HG03025 (cell line): ENCODE results near the gene SHH.

Experiments
- ATAC-seq: cut with Tn5 transposase; IDR thresholded peaks from one replicate; pipeline ENCODE4 v1.9.1; 2021; ENCODE audit warnings: mild to moderate bottlenecking, moderate library complexity; ENCODE audit not compliant: unreplicated experiment, low FRiP score

The SHH gene

GRCh38 chr7:155795401-155795800, 16.9 kb downstream of the SHH start:
- no peak for ATAC-seq

DNA sequence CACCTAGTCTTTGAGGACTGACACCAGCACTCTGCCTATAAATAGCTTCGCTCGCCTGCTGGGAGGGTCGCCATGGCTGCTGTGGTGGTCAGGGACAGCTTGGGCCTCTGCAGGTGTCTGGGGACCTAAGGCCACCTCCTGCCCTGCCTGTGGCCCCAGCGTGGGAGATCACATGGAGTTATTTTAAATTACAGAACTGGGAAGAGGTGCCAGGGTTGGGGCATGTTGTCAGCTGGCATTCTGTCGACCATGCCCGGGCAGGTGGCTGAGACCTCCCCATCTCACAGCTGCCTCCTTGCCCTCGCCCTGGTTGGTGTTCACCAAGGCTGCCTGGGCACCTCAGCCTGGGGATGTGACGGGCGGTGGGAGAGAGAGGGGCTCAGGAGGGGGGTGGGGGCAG, 18.1 kb downstream of the SHH start:
- no peak for ATAC-seq

DNA sequence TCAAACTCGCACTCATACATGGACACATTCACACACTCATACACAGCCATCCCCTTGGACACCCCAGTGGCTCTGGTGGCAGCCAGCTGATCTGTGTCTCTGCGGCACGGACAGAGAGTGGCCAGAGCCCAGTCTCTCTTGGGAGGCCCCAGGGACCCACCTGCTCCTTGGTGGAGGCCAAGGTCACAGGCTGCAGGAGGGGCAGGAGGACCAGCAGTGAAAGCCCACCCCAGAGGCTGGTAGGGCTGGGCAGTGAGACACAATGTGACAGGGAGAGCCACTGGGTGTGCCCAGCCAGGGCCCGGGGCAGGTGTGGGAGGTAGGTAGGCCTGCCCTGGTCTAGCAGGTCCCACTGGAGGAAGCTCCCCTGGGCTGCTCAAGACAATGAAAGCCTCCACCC, 18.5 kb downstream of the SHH start:
- no peak for ATAC-seq

GRCh38 chr7:155792999-155793560, 19.2 kb downstream of the SHH start:
- no peak for ATAC-seq

GRCh38 chr7:155792315-155792960, 19.8 kb downstream of the SHH start:
- ATAC-seq, result no peak

DNA sequence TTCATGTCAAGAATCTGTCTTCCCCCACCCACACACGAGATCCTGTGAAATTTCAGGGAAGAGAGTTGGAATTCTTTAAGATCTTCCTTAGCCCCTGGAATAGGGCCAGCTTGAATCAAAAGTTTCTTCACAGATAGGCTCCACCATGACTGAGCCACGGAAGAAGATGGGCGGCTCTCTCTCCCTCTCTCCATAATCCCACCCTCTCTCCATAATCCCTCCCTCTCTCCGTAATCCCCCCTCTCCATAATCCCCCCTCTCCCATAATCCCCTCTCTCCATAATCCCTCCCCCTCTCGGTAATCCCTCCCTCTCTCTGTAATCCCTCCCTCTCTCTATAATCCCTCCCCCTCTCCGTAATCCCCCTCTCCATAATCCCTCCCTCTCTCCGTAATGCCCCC, 20.4 kb downstream of the SHH start:
- no peak for ATAC-seq

GRCh38 chr7:155791214-155791737, 21.0 kb downstream of the SHH start:
- ATAC-seq, result no peak

GRCh38 chr7:155790666-155791065, 21.6 kb downstream of the SHH start:
- ATAC-seq, result no peak

GRCh38 chr7:155789001-155789725, 23.1 kb downstream of the SHH start:
- ATAC-seq, result no peak

DNA sequence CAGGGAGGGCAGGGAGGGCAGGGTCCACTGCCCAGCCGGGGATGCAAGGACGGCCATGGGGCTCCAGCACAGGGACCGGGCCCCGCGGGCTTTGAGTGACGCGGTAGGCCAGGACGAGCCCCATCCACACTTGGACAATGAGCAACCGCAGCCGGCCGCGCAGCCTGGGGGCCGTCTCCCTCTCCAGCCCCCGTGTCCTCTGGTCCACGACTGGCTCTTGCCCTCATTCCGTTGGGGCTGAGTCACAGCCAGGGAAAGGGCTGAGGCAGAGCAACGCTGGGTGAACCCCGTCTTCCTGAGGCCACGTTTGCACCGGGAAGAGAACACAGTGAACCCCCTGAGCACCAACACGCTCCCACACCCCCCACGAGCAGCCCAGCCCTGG, 23.7 kb downstream of the SHH start:
- ATAC-seq, result no peak

- ATAC-seq, result no peak
These were observed 25.0 kb downstream of the SHH start for GRCh38 chr7:155787171-155787851.

- ATAC-seq, result no peak
These were observed 25.8 kb downstream of the SHH start for GRCh38 chr7:155786491-155786890.

- ATAC-seq, result no peak
These were observed 26.7 kb downstream of the SHH start for GRCh38 chr7:155785536-155785935.

DNA sequence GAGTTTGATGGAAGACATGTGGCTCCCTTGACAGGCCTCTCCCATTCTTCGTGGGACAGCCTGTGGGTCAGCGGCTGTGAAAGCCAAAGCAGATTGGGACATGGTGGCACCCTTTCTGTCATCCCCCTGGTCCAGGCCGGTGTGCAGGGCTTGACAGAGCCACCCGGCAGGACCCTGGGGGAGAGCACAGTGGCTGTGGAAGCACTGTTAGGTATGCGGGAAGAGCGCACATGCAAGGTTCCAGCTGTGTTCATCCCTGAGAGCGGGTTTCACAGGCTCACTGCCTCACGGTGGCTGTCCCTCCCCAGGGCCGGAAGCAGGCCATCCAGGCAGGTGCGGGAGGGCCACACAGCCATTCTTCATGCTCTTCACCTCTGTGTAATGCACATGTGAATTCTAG, 29.8 kb downstream of the SHH start:
- ATAC-seq, result no peak

- ATAC-seq, result no peak
These were observed 30.8 kb downstream of the SHH start for GRCh38 chr7:155781433-155781832.

DNA sequence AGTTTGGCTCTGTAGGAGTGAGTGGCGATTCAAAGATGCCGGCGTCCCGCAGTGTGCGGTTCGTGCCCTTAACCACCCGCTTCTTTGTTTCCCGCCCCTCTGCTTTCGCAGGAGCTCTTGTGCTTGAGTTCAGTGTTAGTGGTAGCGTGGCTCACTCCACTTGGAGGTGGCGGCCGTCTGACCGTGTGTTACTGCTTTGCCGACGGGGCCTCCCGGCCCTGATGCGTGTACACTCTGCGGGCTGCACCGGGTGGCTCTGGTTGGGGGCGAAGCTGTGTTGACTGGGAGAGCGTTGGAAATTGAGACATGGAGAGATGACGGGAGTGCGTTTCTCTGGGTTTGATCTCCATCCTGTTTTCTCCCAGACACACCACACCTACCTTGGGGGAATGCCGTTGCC, 31.4 kb downstream of the SHH start:
- ATAC-seq, result no peak

- no peak for ATAC-seq
These were observed 33.9 kb downstream of the SHH start for GRCh38 chr7:155778349-155778748.

DNA sequence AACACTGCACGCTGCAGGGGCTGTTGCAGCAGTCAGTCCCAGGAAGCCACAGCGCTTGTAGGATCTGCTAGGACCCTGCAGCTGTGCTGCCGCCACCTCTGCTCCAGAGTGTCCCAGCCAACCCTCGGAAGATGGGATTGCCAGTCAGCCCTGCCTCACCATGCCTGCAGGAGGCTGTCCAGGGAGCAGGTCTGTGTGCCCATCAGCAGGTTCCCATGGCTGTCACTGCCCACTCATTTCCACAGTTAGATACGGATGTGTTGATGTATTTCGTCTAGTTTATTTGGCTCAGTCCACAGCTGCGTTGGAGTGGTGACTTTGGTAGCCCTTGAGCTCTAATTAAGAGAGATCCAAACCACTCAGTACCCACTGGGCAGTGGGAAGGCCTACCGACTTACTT, 35.7 kb downstream of the SHH start:
- no peak for ATAC-seq

DNA sequence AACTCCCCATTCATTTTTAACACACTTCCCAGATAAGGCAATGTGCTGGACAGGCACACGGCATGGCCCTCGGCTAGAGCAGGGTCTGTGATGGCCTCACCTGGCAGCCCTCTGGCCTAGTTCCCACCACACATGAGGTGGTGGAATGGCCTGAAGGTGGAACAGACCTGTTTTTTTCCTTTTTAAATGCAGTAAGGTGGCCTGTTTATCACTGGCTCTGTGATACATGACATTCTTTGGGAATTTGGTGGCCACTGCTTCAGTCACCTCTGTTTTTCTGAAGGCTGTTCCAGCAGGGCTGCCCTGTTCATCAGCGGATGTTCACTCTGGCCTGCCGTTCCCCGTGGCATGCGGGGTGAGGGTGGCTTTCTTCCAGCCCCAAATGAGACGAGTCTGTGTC, 36.6 kb downstream of the SHH start:
- ATAC-seq, result no peak

DNA sequence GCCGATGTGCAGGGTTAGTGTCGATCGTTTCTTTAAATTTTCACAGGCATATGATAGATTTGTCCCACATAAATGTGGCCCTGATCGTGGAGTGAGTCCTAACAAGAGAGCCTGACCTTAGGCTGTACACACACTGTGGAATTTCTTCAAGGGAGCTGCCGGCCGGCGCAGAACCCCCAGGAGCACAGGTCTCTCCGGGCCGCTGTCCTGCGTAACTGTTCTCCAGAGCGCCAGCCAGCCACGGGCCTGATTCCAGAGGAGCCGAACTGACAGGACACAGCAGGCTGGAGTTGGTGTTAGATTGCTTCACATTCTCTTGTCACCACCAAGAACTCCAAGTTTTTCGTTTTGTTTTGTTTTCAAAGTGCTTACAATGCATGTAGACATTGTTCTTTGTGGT, 37.3 kb downstream of the SHH start:
- no peak for ATAC-seq

DNA sequence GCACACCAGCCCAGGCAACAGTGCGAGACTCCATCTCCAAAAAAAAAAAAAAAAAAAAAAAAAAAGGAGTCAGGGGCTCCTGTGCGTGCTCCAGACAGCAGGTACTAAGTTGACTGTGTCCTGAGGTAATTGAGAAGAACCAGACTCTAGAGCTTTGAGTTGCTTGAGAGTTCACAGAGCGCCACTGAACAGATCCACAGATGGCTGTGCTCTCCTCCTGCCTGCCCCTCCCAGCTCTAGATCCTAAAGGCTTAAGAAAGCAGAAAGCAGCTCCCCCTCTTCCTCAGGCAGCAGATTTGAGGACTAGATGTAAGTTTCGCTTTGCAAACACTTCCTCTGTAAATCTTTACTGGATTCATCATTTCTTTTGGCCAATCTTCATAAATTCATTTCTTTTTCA, 38.7 kb downstream of the SHH start:
- ATAC-seq, result no peak
